BLaER1 (cell line): ENCODE measurements around the gene CDKN2A.

ENCODE experiments used
- H3K27ac ChIP-seq: shearing (Covaris generic); formaldehyde crosslinking; 2 replicates; pipeline ENCODE4 v1.8.1; 2022
- H3K27me3 ChIP-seq: shearing (Covaris generic); formaldehyde crosslinking; 2 replicates; pipeline ENCODE4 v1.8.1; 2022
- H3K36me3 ChIP-seq: shearing (Covaris generic); formaldehyde crosslinking; 2 replicates; pipeline ENCODE4 v1.8.1; 2022
- H3K4me1 ChIP-seq: shearing (Covaris generic); formaldehyde crosslinking; 2 replicates; pipeline ENCODE4 v1.8.1; 2022
- H3K4me2 ChIP-seq: shearing (Covaris generic); formaldehyde crosslinking; 2 replicates; pipeline ENCODE4 v1.8.1; 2022
- H3K4me3 ChIP-seq: shearing (Covaris generic); formaldehyde crosslinking; 2 replicates; pipeline ENCODE4 v1.8.1; 2022
- H3K9ac ChIP-seq: shearing (Covaris generic); formaldehyde crosslinking; 2 replicates; pipeline ENCODE4 v1.8.1; 2022
- H3K9me3 ChIP-seq: shearing (Covaris generic); formaldehyde crosslinking; 2 replicates; pipeline ENCODE4 v1.8.1; 2022
- H4K20me1 ChIP-seq: shearing (Covaris generic); formaldehyde crosslinking; 2 replicates; pipeline ENCODE4 v1.8.1; 2022
- Cebpa-rat ChIP-seq: shearing (Covaris generic); IDR thresholded peaks from 2 replicates; pipeline ENCODE4 v1.8.1; 2022

The CDKN2A gene

GRCh38 chr9:21931428-21931827 is 62.8 kb downstream of the CDKN2A start:
- no peak overlapping the region for H3K27ac ChIP-seq
- H3K9ac ChIP-seq = no peak overlapping the region
- no peaks in the 10 kb centered on the region for H4K20me1 ChIP-seq
- peaks cover 34% of the 10 kb centered on the region for H3K36me3 ChIP-seq
- H3K4me1 ChIP-seq = no peaks in the 10 kb centered on the region
- no peaks in the 10 kb centered on the region for H3K27me3 ChIP-seq
- no peak for TF ChIP-seq Cebpa-rat
- H3K9me3 ChIP-seq = no peaks in the 10 kb centered on the region
- no peak overlapping the region for H3K4me3 ChIP-seq
- no peak overlapping the region for H3K4me2 ChIP-seq

GRCh38 chr9:21927752-21928151 is 66.4 kb downstream of the CDKN2A start:
- no peaks in the 10 kb centered on the region for H4K20me1 ChIP-seq
- no peak overlapping the region for H3K27ac ChIP-seq
- no peak for TF ChIP-seq Cebpa-rat
- H3K9ac ChIP-seq = no peak overlapping the region
- H3K36me3 ChIP-seq = peaks cover 34% of the 10 kb centered on the region
- H3K4me3 ChIP-seq = no peak overlapping the region
- H3K4me1 ChIP-seq = no peaks in the 10 kb centered on the region
- H3K4me2 ChIP-seq = no peak overlapping the region
- H3K9me3 ChIP-seq = no peaks in the 10 kb centered on the region
- H3K27me3 ChIP-seq = no peaks in the 10 kb centered on the region

- Histone ChIP-seq H3K4me1 (peaks cover 12% of the 10 kb centered on the region), H4K20me1 (no peaks in the 10 kb centered on the region), H3K9ac (no peak overlapping the region), H3K27ac (no peak overlapping the region), H3K9me3 (no peaks in the 10 kb centered on the region), H3K27me3 (no peaks in the 10 kb centered on the region), H3K36me3 (no peaks in the 10 kb centered on the region), H3K4me2 (no peak overlapping the region), H3K4me3 (no peak overlapping the region)
- no peak for TF ChIP-seq Cebpa-rat
These were observed 70.5 kb downstream of the CDKN2A start for GRCh38 chr9:21923694-21924093.

- Histone ChIP-seq H4K20me1 (no peaks in the 10 kb centered on the region), H3K27me3 (no peaks in the 10 kb centered on the region), H3K9me3 (peaks cover 10% of the 10 kb centered on the region), H3K4me2 (peak overlapping the region; percentile 32; the same call in 1 of the 2 replicates), H3K4me1 (peaks cover 12% of the 10 kb centered on the region), H3K27ac (no peak overlapping the region), H3K4me3 (no peak overlapping the region), H3K9ac (no peak overlapping the region), H3K36me3 (no peaks in the 10 kb centered on the region)
- TF ChIP-seq Cebpa-rat = no peak
These were observed 74.5 kb downstream of the CDKN2A start for GRCh38 chr9:21919377-21920362.
